NT2/D1 (cell line): Measurements from ENCODE around the gene MCF2L.

Experiments used
- DNase-seq: peaks from one replicate; pipeline ENCODE4 v3.0.0-alpha.2; 2011; ENCODE audit warnings: low read depth, low spot score
- H3K27me3 ChIP-seq: 2 replicates; pipeline ENCODE4 v1.6.0; 2011; ENCODE audit warnings: mild to moderate bottlenecking; ENCODE audit not compliant: insufficient read length, insufficient read depth
- H3K36me3 ChIP-seq: 2 replicates; pipeline ENCODE4 v1.6.1; 2011; ENCODE audit warnings: mild to moderate bottlenecking, low read length, mixed read lengths; ENCODE audit not compliant: insufficient read depth, insufficient read length
- H3K4me1 ChIP-seq: 2 replicates; pipeline ENCODE4 v1.5.1; 2011; ENCODE audit not compliant: insufficient read depth, insufficient read length
- H3K4me3 ChIP-seq: 2 replicates; pipeline ENCODE4 v1.5.1; 2011; ENCODE audit warnings: low read depth; ENCODE audit not compliant: insufficient read length
- H3K9ac ChIP-seq: 2 replicates; pipeline ENCODE4 v1.6.0; 2011; ENCODE audit warnings: low read depth; ENCODE audit not compliant: insufficient read length
- H3K9me3 ChIP-seq: 2 replicates; pipeline ENCODE4 v1.5.1; 2011; ENCODE audit warnings: mild to moderate bottlenecking, low read length; ENCODE audit not compliant: insufficient read depth
- SUZ12 ChIP-seq: IDR thresholded peaks from 2 replicates; pipeline ENCODE4 v1.6.1; 2011; ENCODE audit not compliant: insufficient read length, insufficient read depth; ENCODE audit errors: extremely low read depth
- YY1 ChIP-seq: IDR thresholded peaks from 2 replicates; pipeline ENCODE4 v1.6.1; 2011; ENCODE audit not compliant: insufficient read length, insufficient read depth
- ZNF274 ChIP-seq: IDR thresholded peaks from 2 replicates; pipeline ENCODE4 v1.6.1; 2011; ENCODE audit warnings: mild to moderate bottlenecking, low read depth, low read length

Gene MCF2L

DNA sequence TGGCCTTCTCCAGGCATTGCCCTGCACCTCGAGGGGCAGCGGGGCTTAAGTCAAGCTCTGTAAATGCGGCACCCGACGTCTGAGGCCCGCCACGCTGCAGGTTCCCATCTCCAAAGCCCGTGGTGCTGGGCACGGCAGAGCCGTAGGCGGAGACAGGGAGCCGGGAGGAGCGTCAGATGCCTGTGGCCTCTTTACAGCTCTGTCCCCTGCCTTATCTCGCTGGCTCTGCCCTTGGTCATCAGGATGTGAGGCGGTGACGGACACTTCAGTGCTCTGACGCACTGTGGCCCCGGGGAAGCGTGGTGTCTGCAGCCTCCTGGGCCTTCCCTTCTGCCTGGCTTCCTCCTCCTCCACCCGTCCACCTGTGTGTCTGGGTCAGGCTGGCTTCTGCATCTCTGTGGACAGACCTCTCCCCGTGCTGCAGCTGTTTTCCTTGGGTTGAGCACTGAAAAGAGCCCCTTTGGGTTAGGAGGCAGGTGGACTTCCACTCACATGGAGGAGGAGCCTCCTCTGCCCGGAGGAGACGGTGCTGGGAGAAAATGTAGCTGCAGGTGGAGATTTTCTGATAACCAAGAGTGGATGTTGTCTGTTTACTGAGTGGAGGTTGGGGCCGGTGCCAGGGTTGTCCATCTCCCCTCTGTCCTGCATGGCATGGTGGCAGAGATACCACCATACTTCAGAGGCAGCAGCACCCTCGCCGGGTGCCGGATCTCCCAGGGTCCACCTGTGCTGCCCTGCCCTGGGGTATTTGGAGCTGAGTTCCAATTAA, 14.6 kb downstream of the MCF2L start:
- no peak overlapping the region for H3K4me3 ChIP-seq
- no peaks in the 10 kb centered on the region for H3K9me3 ChIP-seq
- no peaks in the 10 kb centered on the region for H3K36me3 ChIP-seq
- no peaks in the 10 kb centered on the region for H3K27me3 ChIP-seq
- DNase-seq: no peak
- no peak for TF ChIP-seq YY1
- no peak for TF ChIP-seq SUZ12
- no peak for TF ChIP-seq ZNF274
- H3K9ac ChIP-seq: no peak overlapping the region
- H3K4me1 ChIP-seq: peaks cover 3% of the 10 kb centered on the region

GRCh38 chr13:112984501-112984900, 15.5 kb downstream of the MCF2L start:
- Histone ChIP-seq H3K4me3 (no peak overlapping the region), H3K27me3 (no peaks in the 10 kb centered on the region), H3K9ac (no peak overlapping the region), H3K4me1 (peaks cover 3% of the 10 kb centered on the region), H3K36me3 (no peaks in the 10 kb centered on the region), H3K9me3 (no peaks in the 10 kb centered on the region)
- no peak for DNase-seq
- TF ChIP-seq YY1 (no peak), SUZ12 (no peak), ZNF274 (no peak)

DNA sequence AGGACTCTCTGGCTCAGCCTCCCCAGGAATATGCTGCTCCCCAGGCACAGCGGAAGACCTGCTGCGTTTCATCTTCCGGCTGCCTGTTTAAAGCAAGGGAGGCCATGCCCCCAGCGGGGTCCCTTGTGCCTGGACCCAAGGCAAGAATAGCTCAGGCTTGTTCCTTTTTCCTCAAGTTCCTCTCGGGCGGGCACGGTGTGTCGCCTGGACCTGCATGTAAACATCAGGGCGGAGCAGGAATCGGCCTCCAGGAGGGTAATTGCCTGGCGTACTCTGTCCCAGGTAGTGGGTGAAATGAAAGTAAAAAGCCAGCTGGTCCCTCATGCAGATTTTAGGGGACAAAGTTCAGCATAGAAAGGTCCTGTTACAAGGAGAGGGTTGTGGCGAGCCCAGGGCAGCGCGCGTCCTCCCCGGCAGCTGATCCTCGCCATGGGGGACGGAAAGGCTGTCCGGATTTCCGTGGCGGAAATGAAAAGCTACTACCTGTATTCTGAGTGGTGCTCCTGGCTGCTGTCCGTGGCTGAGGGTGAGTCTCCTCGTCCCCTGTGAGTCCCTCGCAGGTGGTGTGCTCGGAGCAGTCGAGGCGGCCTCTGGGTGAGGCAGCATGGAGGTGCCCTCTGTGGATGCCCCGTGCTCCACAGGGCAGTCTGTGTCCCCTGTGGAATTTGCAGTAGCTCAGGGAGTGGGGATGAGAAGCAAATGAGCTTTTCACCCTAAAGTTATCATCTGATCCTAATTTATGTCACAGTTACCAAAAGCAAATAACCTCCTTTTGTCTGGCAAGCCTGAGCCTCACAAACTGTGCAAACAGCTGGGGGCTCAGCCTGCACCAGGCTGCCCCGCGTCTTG, 16.2 kb downstream of the MCF2L start:
- peaks cover 3% of the 10 kb centered on the region for H3K4me1 ChIP-seq

GRCh38 chr13:112985803-112986408, 16.9 kb downstream of the MCF2L start:
- Histone ChIP-seq H3K4me3 (no peak overlapping the region), H3K27me3 (no peaks in the 10 kb centered on the region), H3K9me3 (no peaks in the 10 kb centered on the region), H3K36me3 (no peaks in the 10 kb centered on the region), H3K9ac (no peak overlapping the region), H3K4me1 (peaks cover 3% of the 10 kb centered on the region)
- no peak for DNase-seq
- TF ChIP-seq ZNF274 (no peak), SUZ12 (no peak), YY1 (no peak)

More for the DNA sequence above, 16.2 kb downstream of the MCF2L start:
- Histone ChIP-seq H3K36me3 (no peaks in the 10 kb centered on the region), H3K27me3 (no peaks in the 10 kb centered on the region), H3K9ac (no peak overlapping the region), H3K9me3 (no peaks in the 10 kb centered on the region), H3K4me3 (no peak overlapping the region)
- no peak for TF ChIP-seq SUZ12
- TF ChIP-seq YY1: no peak
- no peak for TF ChIP-seq ZNF274
- no peak for DNase-seq

GRCh38 chr13:112986470-112986869, 17.5 kb downstream of the MCF2L start:
- Histone ChIP-seq H3K9ac (no peak overlapping the region), H3K27me3 (no peaks in the 10 kb centered on the region), H3K4me3 (no peak overlapping the region), H3K4me1 (peaks cover 3% of the 10 kb centered on the region), H3K9me3 (no peaks in the 10 kb centered on the region), H3K36me3 (no peaks in the 10 kb centered on the region)
- no peak for TF ChIP-seq ZNF274
- TF ChIP-seq YY1: no peak
- TF ChIP-seq SUZ12: no peak
- no peak for DNase-seq

DNA sequence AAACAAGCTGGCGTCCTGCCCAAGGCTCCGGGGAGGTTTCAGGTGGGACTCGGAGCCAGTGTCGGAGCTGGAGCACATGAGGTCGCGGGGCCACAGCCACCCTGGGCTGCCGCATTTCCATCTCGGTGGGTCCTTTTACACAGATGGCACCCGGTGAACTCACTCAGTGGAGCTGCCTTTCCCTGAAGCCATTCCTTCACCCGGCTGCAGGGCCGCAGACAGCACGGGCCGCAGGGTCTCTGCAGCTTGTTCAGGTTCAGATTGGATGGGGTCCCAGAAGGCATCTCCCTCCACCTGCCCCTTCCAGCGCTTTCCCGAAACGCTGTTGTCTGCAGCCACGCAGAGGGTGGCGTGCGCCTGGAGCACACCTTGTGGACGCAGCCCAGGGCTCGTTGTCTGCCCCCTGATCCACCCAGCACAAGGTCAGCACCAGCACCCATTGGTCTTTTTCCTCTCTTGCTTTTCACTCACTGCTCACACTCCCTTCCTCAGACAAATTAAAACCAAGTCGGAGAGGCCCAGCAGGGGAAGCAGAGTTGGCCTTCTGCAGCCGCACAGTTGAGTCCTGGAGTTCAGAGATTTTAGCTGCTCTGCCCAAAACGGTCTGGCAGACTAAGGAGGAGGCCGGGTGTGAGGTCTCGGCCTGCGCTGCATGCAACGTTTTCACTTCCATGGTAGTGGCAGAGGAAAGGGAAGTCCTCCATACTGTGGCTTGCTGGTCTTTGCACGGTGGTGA, 18.1 kb downstream of the MCF2L start:
- Histone ChIP-seq H3K9me3 (no peaks in the 10 kb centered on the region), H3K36me3 (no peaks in the 10 kb centered on the region), H3K9ac (peak overlapping the region; percentile 32), H3K4me1 (peaks cover 3% of the 10 kb centered on the region), H3K27me3 (no peaks in the 10 kb centered on the region), H3K4me3 (no peak overlapping the region)
- DNase-seq: no peak
- TF ChIP-seq YY1 (no peak), SUZ12 (no peak), ZNF274 (no peak)
